KOPT-K1 (cell line): ENCODE results near the gene CAMTA1.
"Not testable (repeated sequence)": the region's sequence is repeated elsewhere in the genome, so short reads cannot be mapped to it uniquely, and the experiment has no call there.

ENCODE experiments used
- H3K27ac ChIP-seq: fragments of 200-600 bp; sonication (generic); 2 replicates; pipeline ENCODE4 v1.5.1; 2016; ENCODE audit warnings: antibody characterized with exemption, mild to moderate bottlenecking, low read depth, low read length; ENCODE audit not compliant: poor library complexity, severe bottlenecking
- H3K36me3 ChIP-seq: fragments of 200-600 bp; sonication (generic); 2 replicates; pipeline ENCODE4 v1.5.1; 2017; ENCODE audit warnings: antibody characterized with exemption, mild to moderate bottlenecking, low read length, moderate library complexity; ENCODE audit not compliant: insufficient read depth
- H3K9me3 ChIP-seq: fragments of 200-600 bp; sonication (generic); 2 replicates; pipeline ENCODE4 v1.5.1; 2017; ENCODE audit warnings: antibody characterized with exemption, low read length, mild to moderate bottlenecking; ENCODE audit not compliant: insufficient read depth, poor library complexity, severe bottlenecking

The CAMTA1 gene

DNA sequence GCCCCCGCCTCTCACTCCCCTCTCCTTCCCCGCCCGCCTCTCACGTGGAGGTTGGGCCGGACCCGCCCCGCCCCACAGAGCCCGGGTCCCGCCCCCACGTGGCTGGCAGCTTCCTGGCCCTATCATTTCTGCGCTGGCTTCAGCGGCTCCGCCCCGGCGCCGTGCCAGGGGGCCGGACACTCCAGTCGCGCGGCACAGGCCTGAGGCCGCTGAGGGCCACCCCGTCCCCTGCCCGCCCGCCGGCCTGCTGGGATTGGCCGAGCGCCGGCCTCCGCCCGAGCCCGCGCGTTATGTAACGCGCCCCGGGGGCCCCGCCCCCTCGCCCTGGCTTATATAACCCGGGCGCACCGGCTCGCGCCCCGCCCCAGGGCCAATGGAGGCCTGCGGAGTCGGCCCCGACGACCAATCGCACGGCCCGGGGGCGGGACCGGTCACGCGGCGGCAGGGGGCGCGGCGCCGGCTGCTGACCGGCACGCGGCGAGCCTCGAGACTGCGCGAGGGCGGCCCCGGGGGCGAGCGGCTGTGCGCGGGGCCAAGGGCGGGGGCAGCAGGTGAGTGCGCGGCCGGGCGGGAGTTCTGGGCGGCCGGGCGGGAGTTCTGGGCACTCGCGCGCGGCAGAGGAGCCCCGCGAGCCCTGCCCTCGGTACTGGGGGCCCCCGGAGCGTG, 998.7 kb downstream of the CAMTA1 start, which contains the start of gene PER3:
Gene PER3, plus strand, starts transcription at position 466 of the 666 bp plus-strand sequence. CDS start 587 bp downstream, outside the sequence.
- Histone ChIP-seq H3K9me3 (no peaks in the 10 kb centered on the region), H3K36me3 (peaks cover 25% of the 10 kb centered on the region), H3K27ac (no peak within 1 kb of the TSS)

GRCh38 chr1:7784492-7785071, 999.3 kb downstream of the CAMTA1 start:
- Histone ChIP-seq H3K27ac (no peak overlapping the region), H3K9me3 (peaks cover 6% of the 10 kb centered on the region), H3K36me3 (peaks cover 21% of the 10 kb centered on the region)

DNA sequence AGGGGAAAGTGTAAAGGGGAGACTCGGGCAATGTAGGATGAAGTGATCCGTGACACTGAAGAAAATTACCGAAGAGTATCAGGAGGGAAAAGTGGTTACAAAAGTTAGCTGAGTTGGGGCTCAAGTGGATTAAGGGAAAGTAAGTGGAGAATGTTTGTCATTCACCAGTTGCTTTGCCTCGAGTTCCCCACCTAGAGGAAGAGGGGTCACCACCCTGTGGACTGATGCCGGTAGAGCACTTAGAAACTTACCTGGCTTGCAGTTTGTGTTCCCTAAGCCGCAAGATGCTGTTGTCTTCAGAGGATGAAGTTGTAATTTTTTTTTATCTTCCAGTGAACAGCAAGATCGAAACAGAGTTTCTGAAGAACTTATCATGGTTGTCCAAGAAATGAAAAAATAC, 999.9 kb downstream of the CAMTA1 start:
- no peak overlapping the region for H3K27ac ChIP-seq

DNA sequence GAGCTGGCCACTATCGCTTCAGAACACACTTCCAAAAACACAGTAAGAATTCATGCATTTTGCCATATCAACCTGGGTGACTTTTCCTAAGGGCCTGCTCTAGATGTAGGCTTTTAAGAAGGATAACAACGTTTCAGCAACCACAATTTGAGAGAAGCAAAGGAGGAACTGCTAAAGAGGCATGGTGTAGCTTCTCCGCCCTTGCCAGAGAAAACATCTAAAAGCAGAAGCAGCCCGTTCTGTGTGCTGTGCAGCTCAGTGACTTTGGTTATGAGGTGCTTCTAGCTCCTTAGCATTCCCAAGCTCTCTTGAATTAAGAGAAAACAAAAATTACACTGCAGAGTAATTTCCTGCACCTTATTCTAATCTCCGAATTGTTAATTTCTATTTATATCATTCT, 1001.5 kb downstream of the CAMTA1 start:
- peaks cover 28% of the 10 kb centered on the region for H3K9me3 ChIP-seq
- no peak overlapping the region for H3K27ac ChIP-seq
- H3K36me3 ChIP-seq, result no peaks in the 10 kb centered on the region

More for the DNA sequence above, 999.9 kb downstream of the CAMTA1 start:
- Histone ChIP-seq H3K9me3 (peaks cover 11% of the 10 kb centered on the region), H3K36me3 (peaks cover 16% of the 10 kb centered on the region)

- no peaks in the 10 kb centered on the region for H3K36me3 ChIP-seq
- no peak overlapping the region for H3K27ac ChIP-seq
- peaks cover 35% of the 10 kb centered on the region for H3K9me3 ChIP-seq
These were observed 1004.6 kb downstream of the CAMTA1 start for GRCh38 chr1:7789828-7790227.

- H3K27ac ChIP-seq, H3K36me3 ChIP-seq: not testable (repeated sequence)
- peaks cover 35% of the 10 kb centered on the region for H3K9me3 ChIP-seq
These were observed 1005.8 kb downstream of the CAMTA1 start for GRCh38 chr1:7791027-7791426.

- Histone ChIP-seq H3K27ac (no peak overlapping the region), H3K36me3 (no peaks in the 10 kb centered on the region), H3K9me3 (peaks cover 21% of the 10 kb centered on the region)
These were observed 1010.2 kb downstream of the CAMTA1 start for GRCh38 chr1:7795406-7795805.

DNA sequence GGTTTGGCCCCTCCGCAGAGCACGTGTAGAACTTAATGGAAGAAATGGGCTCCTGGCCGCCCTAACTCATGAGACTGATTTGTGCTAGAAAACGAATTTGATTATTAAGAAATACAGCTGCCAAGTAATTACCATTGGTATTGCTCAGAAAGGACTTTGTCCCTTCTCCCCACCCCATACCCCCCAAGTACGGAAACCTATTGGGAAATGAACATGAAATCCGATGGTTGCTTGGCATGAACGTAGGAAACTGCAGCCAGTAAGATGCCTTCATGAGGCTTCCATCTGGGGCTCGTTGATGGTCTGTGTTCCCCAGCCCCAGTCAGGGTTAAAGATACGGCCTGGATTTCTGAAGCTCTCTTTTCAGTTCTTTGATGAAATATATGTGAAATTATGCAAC, 1020.2 kb downstream of the CAMTA1 start:
- H3K9me3 ChIP-seq, result no peaks in the 10 kb centered on the region
- H3K36me3 ChIP-seq, result no peaks in the 10 kb centered on the region
- no peak overlapping the region for H3K27ac ChIP-seq

- Histone ChIP-seq H3K36me3 (no peaks in the 10 kb centered on the region), H3K9me3 (peaks cover 4% of the 10 kb centered on the region)
These were observed 1023.1 kb downstream of the CAMTA1 start for GRCh38 chr1:7808253-7808844.

DNA sequence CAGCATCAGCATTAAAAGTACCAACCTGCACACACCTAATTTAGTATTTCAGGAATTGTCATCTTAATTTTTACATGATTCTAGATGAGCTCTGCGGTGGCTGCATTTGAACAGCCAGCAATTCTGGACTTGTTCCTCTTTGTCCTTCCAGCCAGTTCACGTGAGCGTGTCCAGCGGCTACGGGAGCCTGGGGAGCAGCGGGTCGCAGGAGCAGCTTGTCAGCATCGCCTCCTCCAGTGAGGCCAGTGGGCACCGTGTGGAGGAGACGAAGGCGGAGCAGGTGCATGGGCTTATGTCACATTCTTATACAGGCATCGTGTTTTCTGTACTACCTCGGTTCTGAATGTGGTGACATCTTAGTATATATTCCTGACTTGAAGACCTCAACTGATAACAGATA, 1024.5 kb downstream of the CAMTA1 start:
- no peak overlapping the region for H3K27ac ChIP-seq
- H3K36me3 ChIP-seq, result no peaks in the 10 kb centered on the region
- H3K9me3 ChIP-seq, result peaks cover 15% of the 10 kb centered on the region

More at GRCh38 chr1:7808253-7808844, 1023.1 kb downstream of the CAMTA1 start:
- no peak overlapping the region for H3K27ac ChIP-seq

DNA sequence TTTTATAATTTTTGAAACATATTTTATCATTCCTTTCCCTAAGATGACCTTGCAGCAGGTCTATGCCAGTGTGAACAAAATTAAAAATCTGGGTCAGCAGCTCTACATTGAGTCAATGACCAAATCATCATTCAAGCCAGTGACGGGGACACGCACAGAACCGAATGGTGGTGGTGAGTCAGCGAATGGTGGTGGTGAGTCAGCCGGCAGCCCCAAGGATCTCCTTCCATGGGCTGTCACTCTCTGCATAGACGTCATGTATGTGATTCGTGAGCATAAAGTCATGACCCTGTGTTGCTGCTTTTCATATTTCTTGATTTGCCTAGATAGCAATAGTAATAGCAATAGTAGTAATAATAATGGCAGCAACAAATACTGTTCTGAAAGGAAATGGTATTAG, 1025.1 kb downstream of the CAMTA1 start:
- Histone ChIP-seq H3K36me3 (no peaks in the 10 kb centered on the region), H3K9me3 (peaks cover 15% of the 10 kb centered on the region), H3K27ac (no peak overlapping the region)

DNA sequence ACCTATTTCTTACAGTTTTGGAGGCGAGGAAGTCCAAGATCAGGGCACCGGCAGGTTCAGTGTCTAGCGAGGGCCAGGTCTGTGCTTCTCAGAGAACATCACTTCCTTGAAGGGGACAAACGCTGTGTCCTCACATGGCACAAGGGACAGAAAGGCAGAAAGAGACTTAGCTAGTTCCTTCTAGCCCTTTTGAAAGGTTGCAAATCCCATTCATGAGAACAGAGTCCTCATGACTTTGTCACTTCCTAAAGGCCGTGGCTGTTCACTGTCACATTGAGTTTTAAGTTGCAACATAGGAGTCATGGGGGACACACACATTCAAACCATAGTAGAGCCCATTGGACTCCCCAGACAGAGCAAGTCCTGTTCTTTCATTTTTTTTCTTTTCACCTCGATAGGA, 1026.2 kb downstream of the CAMTA1 start:
- H3K9me3 ChIP-seq, result peaks cover 15% of the 10 kb centered on the region
- no peaks in the 10 kb centered on the region for H3K36me3 ChIP-seq

DNA sequence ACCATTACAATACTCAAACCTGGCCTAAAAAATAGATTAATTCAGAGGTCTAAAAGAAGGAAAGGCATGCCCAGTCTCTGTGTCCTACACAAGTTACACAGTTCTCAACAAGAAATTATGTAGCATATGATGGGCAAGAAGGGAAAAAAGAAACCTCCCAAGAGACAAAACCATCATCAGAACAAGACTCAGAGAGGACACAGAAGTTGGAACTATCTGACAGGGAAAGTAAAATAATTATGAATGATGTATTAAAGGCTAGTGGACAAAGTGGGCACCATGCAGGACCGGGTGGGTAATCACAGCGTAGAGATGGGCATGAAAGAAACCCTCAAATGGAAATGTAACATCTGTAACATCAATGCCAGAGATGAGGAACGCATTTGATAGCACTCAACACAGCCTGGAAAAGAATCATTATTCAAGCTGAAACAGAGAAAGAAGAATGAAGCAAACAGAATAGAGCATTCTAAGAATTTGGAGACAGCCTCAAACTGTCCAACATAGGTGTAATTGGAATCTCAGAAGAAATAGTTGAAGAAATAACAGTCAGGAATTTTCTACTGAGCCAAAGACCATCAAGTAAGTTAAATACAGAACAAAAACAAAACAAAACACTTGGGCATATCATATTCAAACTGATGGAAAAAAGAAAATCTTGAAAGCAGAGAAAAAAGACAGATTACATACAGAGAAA, 1028.6 kb downstream of the CAMTA1 start:
- H3K36me3 ChIP-seq, result no peaks in the 10 kb centered on the region

More for the DNA sequence above, 1026.2 kb downstream of the CAMTA1 start:
- H3K27ac ChIP-seq, result no peak overlapping the region

More for the DNA sequence above, 1028.6 kb downstream of the CAMTA1 start:
- Histone ChIP-seq H3K9me3 (peaks cover 15% of the 10 kb centered on the region), H3K27ac (no peak overlapping the region)
